C4-2B (cell line): ENCODE measurements around the gene SRM.

Source experiments
- CTCF ChIP-seq: fragments of 450-650 bp; conservative IDR thresholded peaks from 2 replicates; pipeline ENCODE4 v1.5.1; 2017; ENCODE audit warnings: mild to moderate bottlenecking
- ZFX ChIP-seq: fragments of 450-650 bp; IDR thresholded peaks from 2 replicates; pipeline ENCODE4 v1.6.1; 2017

- no peak for TF ChIP-seq CTCF
- TF ChIP-seq ZFX, result no peak
Observed at GRCh38 chr1:11056504-11056903, 3.3 kb downstream of the SRM start.
